ENCODE measurements around the gene TUBA4B. TPM values are rescaled to one million over a fixed set of nuclear protein-coding genes. Genes with fewer than 3 reads are reported as not detected.

The TUBA4B gene
- total and polyA plus RNA-seq, 2 donors from 2014 or later, result 0.98 to 15.4 TPM

- Histone ChIP-seq H3K27me3 (ENCODE audit: control insufficient read depth, insufficient read depth, low read length) (no peaks in the 10 kb centered on the region), H3K9me3 (ENCODE audit: control insufficient read depth in 2 of 3, insufficient read depth in 1 of 3, low read length in 3 of 3) (no peaks in the 10 kb centered on the region), H3K36me3 (ENCODE audit: control insufficient read depth in 2 of 3, insufficient read depth in 3 of 3, low read length in 3 of 3) (no peaks in the 10 kb centered on the region), H3K9ac (ENCODE audit: low read length in 3 of 3) (no peak overlapping the region), H3K4me1 (ENCODE audit: control insufficient read depth in 2 of 3, insufficient read depth in 2 of 3, low read depth in 1 of 3, low read length in 3 of 3) (peaks cover 0 to 6% (median 3%) of the 10 kb centered on the region in 3 donors), H3K4me3 (ENCODE audit: low read length in 3 of 3) (no peak overlapping the region), H3K27ac (ENCODE audit: low read depth in 2 of 2, low read length in 2 of 2) (no peak overlapping the region)
- no peak for FAIRE-seq
- DNase-seq, result peak in 1 of 5 donors; percentile 39
- no peak for TF ChIP-seq CTCF (IDR thresholded peaks at IDR 0.05; ENCODE audit: borderline replicate concordance, extremely low read depth, insufficient read depth)
- intact Hi-C loops (cut with DNase I), result no loop called here
These were observed 44.9 kb downstream of the TUBA4B start for GRCh38 chr2:219297766-219298456.

GRCh38 chr2:219298759-219299371, 45.8 kb downstream of the TUBA4B start:
- peak; percentile 99 for TF ChIP-seq CTCF (IDR thresholded peaks at IDR 0.05; ENCODE audit: borderline replicate concordance, extremely low read depth, insufficient read depth)
- DNase-seq (peak; percentile 87 to 93 (median 91)), FAIRE-seq (no peak)
- H3K27ac ChIP-seq (ENCODE audit: low read depth in 2 of 2, low read length in 2 of 2), result no peak overlapping the region
- H3K9me3 ChIP-seq (ENCODE audit: control insufficient read depth in 2 of 3, insufficient read depth in 1 of 3, low read length in 3 of 3), result no peaks in the 10 kb centered on the region
- peak overlapping the region in 1 of 3 donors; percentile 44 for H3K4me3 ChIP-seq (ENCODE audit: low read length in 3 of 3)
- peak overlapping the region in 1 of 3 donors; percentile 29 for H3K9ac ChIP-seq (ENCODE audit: low read length in 3 of 3)
- peaks cover 0 to 6% (median 3%) of the 10 kb centered on the region in 3 donors for H3K4me1 ChIP-seq (ENCODE audit: control insufficient read depth in 2 of 3, insufficient read depth in 2 of 3, low read depth in 1 of 3, low read length in 3 of 3)
- H3K27me3 ChIP-seq (ENCODE audit: control insufficient read depth, insufficient read depth, low read length), result no peaks in the 10 kb centered on the region
- intact Hi-C loops (cut with DNase I), result no loop called here
- no peaks in the 10 kb centered on the region for H3K36me3 ChIP-seq (ENCODE audit: control insufficient read depth in 2 of 3, insufficient read depth in 3 of 3, low read length in 3 of 3)

GRCh38 chr2:219299372-219299760, 46.3 kb downstream of the TUBA4B start:
- Histone ChIP-seq H3K27ac (ENCODE audit: low read depth in 2 of 2, low read length in 2 of 2) (no peak overlapping the region), H3K9me3 (ENCODE audit: control insufficient read depth in 2 of 3, insufficient read depth in 1 of 3, low read length in 3 of 3) (no peaks in the 10 kb centered on the region), H3K4me3 (ENCODE audit: low read length in 3 of 3) (no peak overlapping the region), H3K27me3 (ENCODE audit: control insufficient read depth, insufficient read depth, low read length) (no peaks in the 10 kb centered on the region), H3K36me3 (ENCODE audit: control insufficient read depth in 2 of 3, insufficient read depth in 3 of 3, low read length in 3 of 3) (no peaks in the 10 kb centered on the region), H3K9ac (ENCODE audit: low read length in 3 of 3) (no peak overlapping the region), H3K4me1 (ENCODE audit: control insufficient read depth in 2 of 3, insufficient read depth in 2 of 3, low read depth in 1 of 3, low read length in 3 of 3) (peaks cover 0 to 5% (median 3%) of the 10 kb centered on the region in 3 donors)
- intact Hi-C loops (cut with DNase I), result no loop called here
- no peak for FAIRE-seq
- DNase-seq, result peak in 1 of 5 donors; percentile 40
- no peak for TF ChIP-seq CTCF (IDR thresholded peaks at IDR 0.05; ENCODE audit: borderline replicate concordance, extremely low read depth, insufficient read depth)

Measured in kidney (tissue), 14 donors.